K562 (cell line): ENCODE measurements around the gene SLC7A4. TPM values are rescaled to one million over a fixed set of nuclear protein-coding genes. Genes with fewer than 3 reads are reported as not detected.

Experiments
- BHLHE40 ChIP-seq: IDR thresholded peaks from 2 replicates; pipeline ENCODE4 v1.6.1; 2011; ENCODE audit warnings: low read length, improper control_type of control experiment
- E2F3 ChIP-seq: fragments of 250-450 bp; sonication (Bioruptor Pico); IDR thresholded peaks from 2 replicates; pipeline ENCODE4 v1.4.0; 2020; ENCODE audit warnings: mild to moderate bottlenecking
- EZH2 ChIP-seq: IDR thresholded peaks from 2 replicates; pipeline ENCODE4 v1.6.1; 2012; ENCODE audit warnings: low read depth, mild to moderate bottlenecking, inconsistent platforms, low read length, borderline replicate concordance
- FOXA3 ChIP-seq, 2 experiments: fragments of 450-650 bp in 1 of 2; sonication (generic) in 1 of 2; formaldehyde crosslinking; IDR thresholded peaks in 1 of 2; conservative IDR thresholded peaks in 1 of 2; 2 replicates each; pipeline versions ENCODE4 v1.4.0 to v1.8.0; 2020 to 2022; ENCODE audit warnings: mild to moderate bottlenecking in 2 of 2, missing genetic modification reagents in 1 of 2
- FUS ChIP-seq: fragments of 200-400 bp; formaldehyde crosslinking; optimal IDR thresholded peaks from 2 replicates; pipeline ENCODE3; 2017; ENCODE audit warnings: low read depth, low read length
- HNRNPK ChIP-seq: fragments of 200-400 bp; formaldehyde crosslinking; IDR thresholded peaks from one replicate; pipeline ENCODE4 v1.6.1; 2018; ENCODE audit warnings: mild to moderate bottlenecking, low read depth, low read length; ENCODE audit not compliant: poor library complexity, severe bottlenecking
- ILF3 ChIP-seq: fragments of 450-650 bp; IDR thresholded peaks from 2 replicates; pipeline ENCODE4 v1.6.1; 2018; ENCODE audit warnings: antibody characterized with exemption, mild to moderate bottlenecking, moderate library complexity, borderline replicate concordance
- IRF2 ChIP-seq: sonication (generic); formaldehyde crosslinking; IDR thresholded peaks from 2 replicates; pipeline ENCODE4 v1.8.1; 2022; ENCODE audit warnings: mild to moderate bottlenecking, missing genetic modification reagents
- MYBL2 ChIP-seq, 2 experiments: fragments of 450-650 bp in 1 of 2; sonication (generic) in 1 of 2; formaldehyde crosslinking in 1 of 2; IDR thresholded peaks; 2 replicates each; pipeline versions ENCODE4 v1.6.1 to v1.8.1; 2017 to 2022; ENCODE audit warnings: borderline replicate concordance in 1 of 2, inconsistent platforms in 1 of 2, low read depth in 1 of 2, mild to moderate bottlenecking in 1 of 2, missing genetic modification reagents in 1 of 2, moderate library complexity in 1 of 2
- NR3C1 ChIP-seq: sonication (generic); formaldehyde crosslinking; IDR thresholded peaks from 2 replicates; pipeline ENCODE4 v1.8.1; 2022; ENCODE audit warnings: missing genetic modification reagents
- OTX1 ChIP-seq: fragments of 450-650 bp; formaldehyde crosslinking; IDR thresholded peaks from 2 replicates; pipeline ENCODE4 v1.4.0; 2022; ENCODE audit warnings: mild to moderate bottlenecking
- PHTF2 ChIP-seq: fragments of 250-450 bp; sonication (Bioruptor Pico); IDR thresholded peaks from 2 replicates; pipeline ENCODE4 v1.5.0; 2021; ENCODE audit warnings: mild to moderate bottlenecking
- POLR2A ChIP-seq: fragments of 450-650 bp; conservative IDR thresholded peaks from 2 replicates; pipeline ENCODE4 v1.6.1; 2016
- PRMT5 ChIP-seq: sonication (generic); formaldehyde crosslinking; IDR thresholded peaks from 2 replicates; pipeline ENCODE4 v1.5.0; 2020; ENCODE audit warnings: missing genetic modification reagents
- PYGO2 ChIP-seq: fragments of 450-650 bp; IDR thresholded peaks from 2 replicates; pipeline ENCODE4 v1.6.1; 2016; ENCODE audit warnings: mild to moderate bottlenecking, missing genetic modification characterization, moderate library complexity, missing compliant biosample characterization
- SRF ChIP-seq, 2 experiments: fragments of 250-450, 450-650 bp in 1 of 2; sonication (Bioruptor Pico) in 1 of 2; sonication (generic) in 1 of 2; formaldehyde crosslinking; IDR thresholded peaks; 2 replicates each; pipeline versions ENCODE4 v1.5.0 to v1.5.1; 2020 to 2022; ENCODE audit warnings: mild to moderate bottlenecking in 1 of 2, missing genetic modification reagents in 1 of 2
- SRSF7 ChIP-seq: fragments of 200-400 bp; formaldehyde crosslinking; optimal IDR thresholded peaks from 2 replicates; pipeline ENCODE3; 2017; ENCODE audit warnings: mild to moderate bottlenecking, low read depth, low read length
- ZC3H8 ChIP-seq: fragments of 450-650 bp; IDR thresholded peaks from 2 replicates; pipeline ENCODE4 v1.6.1; 2017
- ZNF274 ChIP-seq: IDR thresholded peaks from 2 replicates; pipeline ENCODE4 v1.6.1; 2011; ENCODE audit warnings: low read depth, mild to moderate bottlenecking, low read length, moderate library complexity, borderline replicate concordance
- ZNF589 ChIP-seq: fragments of 200-800 bp; sonication (Bioruptor generic); IDR thresholded peaks from 2 replicates; pipeline ENCODE4 v1.6.1; 2016; ENCODE audit warnings: low read depth, missing genetic modification characterization, missing compliant biosample characterization
- polyA plus RNA-seq, 8 experiments: library from polyadenylated mRNA; depleted of rRNA in 4 of 8; stranded (reverse) in 5 of 8; unstranded in 3 of 8; fragments of >200 nt; fragmentation: Nextera tagmentation in 2 of 8; fragmentation: Illumina TruSeq in 1 of 8; extraction: Ambion mirVana in 2 of 8; extraction: Trizol in 1 of 8; gene quantifications; 2 replicates each; pipeline versions ENCODE4 v1.2.1 to v1.2.3, GENCODE V29; 2011 to 2014; ENCODE audit warnings: inconsistent platforms in 1 of 8, missing spikeins in 1 of 8
- total RNA-seq, 7 experiments: library from RNA; depleted of rRNA in 6 of 7; stranded (reverse); fragments of >200 nt in 6 of 7; fragmentation: Illumina TruSeq in 2 of 7; extraction: Trizol in 2 of 7; gene quantifications; 2 replicates each; pipeline versions ENCODE4 v1.2.1 to v1.2.3, GENCODE V29; 2011 to 2021; ENCODE audit warnings: low replicate concordance in 1 of 7
- TF ChIP-seq, protein P1 (sequence below): fragments of 450-650 bp; IDR thresholded peaks from 2 replicates; pipeline ENCODE4 v1.6.1; 2016; ENCODE audit warnings: antibody characterized with exemption
- TF ChIP-seq, protein P2 (sequence below): fragments of 450-650 bp; IDR thresholded peaks from 2 replicates; pipeline ENCODE4 v1.6.1; 2016; ENCODE audit warnings: borderline replicate concordance
- TF ChIP-seq, protein P3 (sequence below): sonication (generic); formaldehyde crosslinking; IDR thresholded peaks from 2 replicates; pipeline ENCODE4 v1.8.1; 2022; ENCODE audit warnings: missing genetic modification reagents

The SLC7A4 gene
- total and polyA plus RNA-seq, 9 of the 15 experiments (the other 6 are each of a cell fraction or from before 2014, with no cell fraction given), result not detected

DNA sequence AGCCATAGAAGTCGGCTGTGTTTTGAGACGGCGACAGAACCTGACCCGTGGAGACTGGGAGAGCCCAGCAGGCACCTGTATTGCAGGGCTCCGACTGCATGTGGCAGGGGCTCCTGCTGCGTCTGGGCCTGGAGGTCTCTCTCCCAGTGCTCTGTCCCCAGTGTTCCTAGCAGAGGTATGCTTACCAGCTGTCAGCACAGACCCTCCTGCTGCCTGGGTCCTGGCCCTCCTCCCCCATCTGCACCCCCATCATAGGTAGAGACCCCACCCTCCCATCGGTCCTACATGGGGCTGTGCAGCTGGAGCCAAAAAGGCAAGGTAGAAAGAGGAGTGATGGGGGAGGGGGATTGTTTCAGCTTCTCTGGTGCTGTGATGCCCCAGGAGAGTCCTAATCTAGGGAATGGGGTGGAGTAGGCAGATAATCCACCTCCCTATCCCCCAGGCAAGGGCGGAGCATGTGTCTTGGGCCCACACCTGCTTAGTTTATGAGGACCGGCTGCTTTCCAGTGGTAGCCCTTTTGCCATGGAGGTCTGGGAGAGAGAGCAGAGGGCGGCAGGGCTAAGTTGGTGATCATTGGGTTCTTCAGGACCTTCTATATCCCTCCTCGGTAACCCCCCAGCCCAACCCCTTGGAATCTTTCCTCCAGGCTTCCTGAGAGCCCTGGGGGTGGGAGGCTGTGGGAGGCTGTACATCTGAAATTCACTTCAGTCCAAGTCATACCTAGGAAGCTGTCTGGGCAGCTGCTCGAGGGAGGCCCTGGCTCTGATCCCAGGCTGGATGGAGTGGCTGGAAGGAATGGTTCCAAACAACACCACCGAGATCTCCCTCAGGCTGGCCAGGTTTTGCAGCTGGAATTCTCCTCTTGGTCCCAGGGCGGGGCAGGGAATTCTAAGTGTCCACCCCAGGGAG is 5.3 kb downstream of the SLC7A4 start (continued):
- TF ChIP-seq BHLHE40, result no peak
- TF ChIP-seq ZC3H8, result no peak
- TF ChIP-seq EZH2, result 0 out of 2 replicates have a peak, but pooled peaks have one; percentile 22
- peak; percentile 4; the same call in 1 of the 2 replicates for TF ChIP-seq PRMT5 (CRISPR knock-in tag)
- no peak for TF ChIP-seq ZNF589 (CRISPR knock-in tag)
- TF ChIP-seq PHTF2, result no peak
- TF ChIP-seq, protein P1, sequence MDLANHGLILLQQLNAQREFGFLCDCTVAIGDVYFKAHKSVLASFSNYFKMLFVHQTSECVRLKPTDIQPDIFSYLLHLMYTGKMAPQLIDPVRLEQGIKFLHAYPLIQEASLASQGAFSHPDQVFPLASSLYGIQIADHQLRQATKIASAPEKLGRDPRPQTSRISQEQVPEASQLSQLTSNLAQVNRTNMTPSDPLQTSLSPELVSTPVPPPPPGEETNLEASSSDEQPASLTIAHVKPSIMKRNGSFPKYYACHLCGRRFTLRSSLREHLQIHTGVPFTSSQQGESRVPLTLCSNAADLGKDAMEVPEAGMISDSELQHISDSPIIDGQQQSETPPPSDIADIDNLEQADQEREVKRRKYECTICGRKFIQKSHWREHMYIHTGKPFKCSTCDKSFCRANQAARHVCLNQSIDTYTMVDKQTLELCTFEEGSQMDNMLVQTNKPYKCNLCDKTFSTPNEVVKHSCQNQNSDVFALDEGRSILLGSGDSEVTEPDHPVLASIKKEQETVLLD, result no peak
- TF ChIP-seq ILF3, result no peak
- no peak for TF ChIP-seq NR3C1 (CRISPR knock-in tag)
- TF ChIP-seq, protein P2, sequence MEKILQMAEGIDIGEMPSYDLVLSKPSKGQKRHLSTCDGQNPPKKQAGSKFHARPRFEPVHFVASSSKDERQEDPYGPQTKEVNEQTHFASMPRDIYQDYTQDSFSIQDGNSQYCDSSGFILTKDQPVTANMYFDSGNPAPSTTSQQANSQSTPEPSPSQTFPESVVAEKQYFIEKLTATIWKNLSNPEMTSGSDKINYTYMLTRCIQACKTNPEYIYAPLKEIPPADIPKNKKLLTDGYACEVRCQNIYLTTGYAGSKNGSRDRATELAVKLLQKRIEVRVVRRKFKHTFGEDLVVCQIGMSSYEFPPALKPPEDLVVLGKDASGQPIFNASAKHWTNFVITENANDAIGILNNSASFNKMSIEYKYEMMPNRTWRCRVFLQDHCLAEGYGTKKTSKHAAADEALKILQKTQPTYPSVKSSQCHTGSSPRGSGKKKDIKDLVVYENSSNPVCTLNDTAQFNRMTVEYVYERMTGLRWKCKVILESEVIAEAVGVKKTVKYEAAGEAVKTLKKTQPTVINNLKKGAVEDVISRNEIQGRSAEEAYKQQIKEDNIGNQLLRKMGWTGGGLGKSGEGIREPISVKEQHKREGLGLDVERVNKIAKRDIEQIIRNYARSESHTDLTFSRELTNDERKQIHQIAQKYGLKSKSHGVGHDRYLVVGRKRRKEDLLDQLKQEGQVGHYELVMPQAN, result no peak
- no peak for TF ChIP-seq FOXA3 (CRISPR knock-in tag; conservative IDR thresholded peaks at IDR 0.05 in 1 of 2, IDR thresholded peaks at IDR 0.05 in 1 of 2)
- no peak for TF ChIP-seq SRF (CRISPR knock-in tag; IDR thresholded peaks at IDR 0.05)
- TF ChIP-seq MYBL2 (IDR thresholded peaks at IDR 0.05; ENCODE audit: low read depth), result no peak
- TF ChIP-seq MYBL2 (CRISPR knock-in tag; IDR thresholded peaks at IDR 0.05; ENCODE audit: borderline replicate concordance), result 0 out of 2 replicates have a peak, but pooled peaks have one; percentile 34
- TF ChIP-seq PYGO2, result no peak
- TF ChIP-seq SRSF7, result no peak
- TF ChIP-seq E2F3 (CRISPR knock-in tag), result peak; percentile 65; the same call in 1 of the 2 replicates
- no peak for TF ChIP-seq HNRNPK
- TF ChIP-seq FUS, result no peak
- TF ChIP-seq POLR2A, result no peak
- TF ChIP-seq OTX1 (CRISPR knock-in tag), result 0 out of 2 replicates have a peak, but pooled peaks have one; percentile 9
- peak; percentile 51; the same call in 1 of the 2 replicates for TF ChIP-seq IRF2 (CRISPR knock-in tag)
- TF ChIP-seq, protein P3, sequence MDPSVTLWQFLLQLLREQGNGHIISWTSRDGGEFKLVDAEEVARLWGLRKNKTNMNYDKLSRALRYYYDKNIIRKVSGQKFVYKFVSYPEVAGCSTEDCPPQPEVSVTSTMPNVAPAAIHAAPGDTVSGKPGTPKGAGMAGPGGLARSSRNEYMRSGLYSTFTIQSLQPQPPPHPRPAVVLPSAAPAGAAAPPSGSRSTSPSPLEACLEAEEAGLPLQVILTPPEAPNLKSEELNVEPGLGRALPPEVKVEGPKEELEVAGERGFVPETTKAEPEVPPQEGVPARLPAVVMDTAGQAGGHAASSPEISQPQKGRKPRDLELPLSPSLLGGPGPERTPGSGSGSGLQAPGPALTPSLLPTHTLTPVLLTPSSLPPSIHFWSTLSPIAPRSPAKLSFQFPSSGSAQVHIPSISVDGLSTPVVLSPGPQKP (CRISPR knock-in tag), result peak; percentile 14; the same call in 1 of the 2 replicates
- TF ChIP-seq ZNF274, result no peak
